SIG-M5 treated with dmso at 0.1 percent for 504 hours (cell line): ENCODE results near the gene VPS35L.
"Not testable (repeated sequence)": the region's sequence is repeated elsewhere in the genome, so short reads cannot be mapped to it uniquely, and the experiment has no call there.

ENCODE experiments used
- DNase-seq: peaks from one replicate; lab custom pipeline; 2025; ENCODE audit not compliant: unreplicated experiment; lab: John Stamatoyannopoulos, UW

Gene VPS35L

DNA sequence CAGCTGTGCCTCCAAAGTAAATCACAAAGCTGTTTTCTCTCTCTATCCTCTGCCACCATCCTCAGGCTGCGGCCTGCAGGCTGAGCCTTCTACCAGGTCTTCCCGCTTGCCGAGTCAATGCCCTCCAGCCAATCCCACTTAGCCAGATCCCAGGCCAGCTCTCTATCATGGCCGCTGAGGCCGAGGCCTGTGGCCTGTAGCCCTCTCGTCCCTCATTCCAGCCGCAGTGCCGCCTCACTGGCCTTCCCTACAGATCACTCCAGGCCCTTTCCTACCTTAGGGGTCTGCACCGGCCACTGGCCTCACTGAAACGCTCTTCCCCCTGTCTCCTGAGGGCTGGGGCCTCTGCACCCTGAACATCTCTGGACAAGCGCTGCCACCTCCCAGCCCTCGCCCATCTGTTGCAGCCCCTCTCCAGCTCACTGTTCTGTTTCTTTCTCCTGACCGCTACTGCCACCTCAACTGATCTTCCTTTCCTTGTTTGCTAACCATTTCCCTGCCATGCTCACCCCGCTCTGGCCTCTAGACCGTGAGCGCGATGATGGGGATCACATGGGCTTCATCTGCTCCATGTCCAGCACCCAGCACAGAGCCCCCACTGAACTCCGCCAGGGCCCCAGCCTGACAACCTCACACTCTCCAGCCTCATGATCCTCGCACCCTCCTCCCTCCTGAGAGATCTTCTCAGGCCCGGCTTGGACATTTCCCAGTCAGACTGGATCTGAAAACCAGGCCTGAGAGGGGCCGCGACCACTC lies 154.1 kb downstream of the VPS35L start:
- no peak for DNase-seq

DNA sequence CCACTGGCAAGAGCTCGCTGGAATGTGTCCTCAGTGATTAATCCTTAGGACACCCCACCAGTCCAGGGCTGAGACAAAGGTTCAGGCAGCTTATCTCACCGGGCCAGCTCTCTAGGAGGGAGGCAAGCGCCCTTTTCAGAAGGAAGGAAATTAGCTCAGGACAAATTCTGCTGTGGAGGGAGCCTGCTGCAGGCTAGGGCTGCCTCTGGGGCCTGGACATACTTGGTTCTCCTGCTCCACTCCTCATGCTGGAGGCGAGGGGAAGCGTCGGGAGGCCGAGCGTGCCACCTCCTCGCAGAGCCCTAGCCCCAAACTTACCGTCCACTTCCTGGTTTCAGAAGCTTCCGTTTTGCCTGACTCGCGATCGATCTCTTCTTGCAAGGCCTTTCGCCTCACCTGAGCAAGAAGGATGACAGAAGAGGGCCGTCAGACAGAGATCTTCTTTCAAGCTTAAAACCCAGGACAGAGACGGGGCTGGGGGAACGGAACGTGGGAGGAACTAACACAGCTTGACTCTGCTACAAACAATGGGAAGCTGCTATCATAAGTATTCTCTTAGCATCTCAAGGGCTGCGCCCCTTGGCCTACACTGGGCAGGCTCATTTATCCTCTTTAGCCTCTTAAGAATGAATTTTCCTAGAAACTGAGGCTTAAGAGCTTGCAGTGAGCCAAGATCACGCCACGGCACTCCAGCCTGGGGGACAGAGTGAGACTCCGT lies 154.8 kb downstream of the VPS35L start:
- DNase-seq: no peak

DNA sequence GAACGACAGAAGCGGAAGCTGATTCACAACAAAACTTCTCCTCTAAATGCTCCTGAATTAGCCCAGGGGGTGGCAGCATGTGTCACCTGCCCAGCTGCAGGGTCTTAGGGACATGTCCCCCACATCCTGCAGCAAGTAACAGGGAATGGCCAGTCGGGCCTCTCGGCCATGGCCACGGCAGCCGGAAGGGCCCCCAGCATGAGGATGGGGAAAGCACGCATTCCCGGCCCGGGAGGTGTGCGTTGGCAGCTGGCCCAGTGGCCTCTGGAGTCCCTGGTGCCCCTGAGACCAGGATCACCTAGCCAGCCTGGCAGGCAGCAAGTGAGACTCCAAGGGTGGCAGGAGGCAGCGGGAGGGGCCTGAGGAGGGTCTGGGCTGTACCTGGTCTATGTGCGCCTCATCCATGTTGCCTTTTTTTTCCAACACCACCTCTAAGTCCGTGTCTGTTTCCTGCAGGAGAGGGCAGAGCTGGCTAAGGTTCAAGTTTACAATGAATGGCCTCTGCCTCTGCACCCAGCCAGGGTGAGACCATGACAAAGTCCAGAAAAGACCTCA lies 155.6 kb downstream of the VPS35L start:
- no peak for DNase-seq

DNA sequence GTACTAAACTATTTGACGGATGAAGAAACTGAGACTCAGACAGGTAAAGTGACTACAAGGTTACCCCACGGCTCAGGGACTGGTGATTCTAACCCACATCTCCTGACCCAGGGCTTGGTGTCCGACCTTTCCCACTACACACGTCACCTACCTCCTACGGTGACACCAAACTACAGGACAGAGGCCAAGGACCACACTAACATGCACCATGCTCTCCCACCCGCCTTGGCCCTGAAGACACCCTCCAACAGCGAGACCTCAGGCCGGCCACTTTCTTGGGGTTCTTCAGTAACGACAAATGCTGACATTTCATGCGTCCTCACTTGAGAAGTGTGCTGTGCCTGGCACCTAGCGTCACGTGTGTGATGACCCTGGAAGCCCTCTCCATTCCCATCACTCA lies 156.1 kb downstream of the VPS35L start:
- DNase-seq: no peak

DNA sequence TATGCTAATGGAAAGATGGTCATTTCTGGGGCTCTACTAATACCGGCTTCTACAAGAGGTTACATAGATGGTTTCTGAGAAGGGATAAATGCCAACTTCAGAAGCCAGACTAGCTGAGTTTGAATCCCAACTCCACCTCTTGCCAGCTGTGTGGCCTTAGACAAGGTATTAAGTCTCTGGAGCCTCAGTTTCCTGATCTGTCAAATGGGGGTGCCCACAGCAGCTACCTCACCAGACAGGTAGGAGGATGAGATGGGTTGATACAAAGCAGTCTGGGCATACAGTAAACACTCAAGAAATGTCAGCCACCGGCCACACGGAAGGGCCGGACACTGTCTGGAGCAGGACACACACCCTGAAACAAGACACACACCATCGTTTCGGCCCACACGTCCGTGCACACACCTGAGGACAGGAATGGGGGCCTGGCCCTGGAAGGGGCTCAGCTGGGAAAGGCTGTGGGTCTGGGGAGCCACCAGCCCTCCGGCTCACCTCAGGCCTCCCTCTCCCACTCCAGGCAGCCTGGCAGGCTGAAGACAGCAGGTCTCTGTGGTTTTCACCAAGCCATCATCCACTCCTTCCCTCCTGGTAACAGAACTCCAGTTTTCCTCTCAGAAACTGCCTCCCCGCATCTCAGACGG lies 157.0 kb downstream of the VPS35L start:
- DNase-seq: no peak

DNA sequence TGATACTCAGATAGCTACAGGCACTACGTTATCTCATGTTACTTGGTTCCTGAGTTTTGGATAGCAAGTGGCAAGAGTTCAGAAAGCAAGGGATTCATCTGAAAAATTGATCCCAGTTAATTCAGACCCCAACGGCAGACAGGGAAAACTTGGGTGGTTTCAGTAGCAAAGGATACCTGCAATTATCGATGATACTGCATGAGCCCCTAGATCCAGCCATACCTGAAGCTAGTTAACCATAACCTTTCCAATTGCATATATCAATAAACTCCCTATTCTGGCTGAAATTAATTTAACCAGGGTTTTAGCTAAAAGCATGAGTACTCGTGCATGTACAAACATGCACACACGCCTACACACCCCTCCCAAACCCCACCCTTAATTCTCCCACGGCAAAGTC lies 158.2 kb downstream of the VPS35L start:
- no peak for DNase-seq

DNA sequence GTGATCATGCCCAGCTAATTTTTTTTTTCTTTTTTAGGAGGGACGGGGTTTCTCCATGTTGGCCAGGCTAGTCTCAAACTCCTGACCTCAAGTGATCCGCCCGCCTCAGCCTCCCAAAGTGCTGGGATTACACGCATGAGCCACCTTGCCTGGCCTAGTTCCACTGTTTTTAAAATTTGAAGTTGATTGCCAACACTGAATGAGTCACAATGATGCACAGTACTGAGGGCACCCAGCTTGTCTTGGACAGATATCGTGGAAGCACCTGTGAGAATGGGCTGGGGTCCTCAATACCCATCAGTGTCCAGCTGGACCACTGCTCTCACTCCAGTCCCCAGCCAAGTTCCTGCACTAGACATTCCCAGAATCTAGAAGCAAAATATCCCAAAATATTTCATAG lies 160.1 kb downstream of the VPS35L start:
- DNase-seq: no peak

DNA sequence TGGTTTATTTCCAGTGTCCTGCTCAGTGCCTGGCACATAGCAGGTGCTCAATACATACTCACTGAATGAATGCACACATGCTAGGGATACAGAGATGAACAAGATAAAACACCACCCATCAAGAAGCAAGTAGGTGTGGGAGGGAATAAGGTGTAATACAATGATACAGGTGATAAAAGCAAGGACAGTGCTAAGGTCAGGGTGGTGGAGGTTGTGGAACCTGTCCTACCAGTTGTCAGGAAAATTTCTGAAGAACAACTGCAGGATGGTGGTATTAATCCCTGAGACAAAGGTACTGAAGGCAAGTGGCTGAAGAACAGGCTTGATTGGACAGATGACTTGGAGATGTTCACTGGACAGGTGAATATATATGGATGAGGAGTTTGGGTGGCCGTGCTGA lies 160.7 kb downstream of the VPS35L start:
- no peak for DNase-seq

DNA sequence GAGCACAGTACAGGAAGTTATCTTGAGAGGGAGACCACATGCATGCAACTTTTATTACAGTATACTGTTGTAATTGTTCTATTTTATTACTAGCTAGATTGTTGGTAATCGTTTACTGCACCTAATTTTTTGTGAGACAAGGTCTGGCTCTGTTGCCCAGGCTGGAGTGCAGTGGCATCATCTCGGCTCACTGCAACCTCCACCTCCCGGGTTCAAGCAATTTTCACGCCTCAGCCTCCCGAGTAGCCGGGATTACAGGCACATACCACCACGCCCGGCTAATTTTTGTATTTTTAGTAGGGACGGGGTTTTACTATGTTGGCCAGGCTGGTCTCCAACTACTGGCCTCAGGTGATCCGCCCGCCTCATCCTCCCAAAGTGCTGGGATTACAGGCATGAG lies 161.2 kb downstream of the VPS35L start:
- DNase-seq: not testable (repeated sequence)

DNA sequence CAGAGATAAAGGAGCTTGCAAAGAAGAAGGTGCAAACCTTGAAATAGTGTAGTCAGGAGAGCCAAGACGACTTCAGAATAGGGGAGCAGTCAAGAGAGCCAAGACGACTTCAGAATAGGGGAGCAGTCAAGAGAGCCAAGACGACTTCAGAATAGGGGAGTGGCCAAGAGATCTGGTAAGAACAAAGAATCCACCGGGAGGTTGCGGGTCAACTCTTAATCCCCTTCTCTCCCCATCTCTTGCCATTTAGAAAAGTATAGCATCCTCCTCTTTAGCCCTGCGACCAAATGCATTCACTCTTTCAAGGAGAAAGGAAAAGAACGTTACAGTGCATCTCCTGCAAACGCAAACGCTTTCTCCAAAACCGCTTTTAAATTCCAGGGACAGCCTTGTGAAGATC lies 161.8 kb downstream of the VPS35L start:
- DNase-seq: peak; percentile 15

DNA sequence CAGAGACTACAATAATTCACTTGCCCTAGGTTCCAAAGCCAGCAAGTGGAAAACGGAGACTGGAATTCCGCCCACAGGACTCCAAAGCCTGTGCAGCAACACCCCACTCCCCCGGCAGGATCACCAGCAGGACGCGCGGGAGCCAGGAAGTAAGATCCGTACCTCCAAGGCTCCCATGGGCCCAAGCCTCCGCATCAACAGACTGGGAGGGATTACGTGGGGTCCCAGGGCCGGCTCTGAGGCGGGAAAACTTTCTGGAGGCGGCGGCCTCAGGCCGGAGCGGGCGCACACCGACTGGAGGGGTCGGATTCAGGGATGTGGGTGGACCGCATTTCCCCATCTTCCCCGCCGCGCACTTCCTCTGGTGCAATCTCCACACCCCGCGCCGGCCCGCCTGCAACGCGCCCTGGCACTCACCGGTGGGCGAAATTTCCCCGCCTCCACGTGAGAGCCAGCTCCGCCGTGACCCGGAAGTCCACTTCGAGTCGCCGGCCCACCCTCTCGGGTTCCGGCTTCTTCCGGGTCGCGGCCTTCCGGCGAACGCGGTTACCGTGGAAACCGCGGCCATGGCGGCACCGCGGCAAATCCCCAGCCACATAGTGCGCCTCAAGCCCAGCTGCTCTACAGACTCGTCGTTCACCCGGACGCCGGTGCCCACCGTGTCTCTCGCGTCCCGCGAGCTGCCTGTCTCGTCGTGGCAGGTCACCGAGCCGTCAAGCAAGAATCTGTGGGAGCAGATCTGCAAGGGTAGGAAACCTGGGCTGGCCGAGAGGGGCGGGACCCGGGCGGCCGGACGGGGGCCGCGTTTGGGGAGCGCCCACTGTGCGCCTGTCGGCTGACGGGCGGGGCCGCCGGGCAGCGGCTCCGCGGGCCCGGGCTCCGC lies 162.5 kb downstream of the VPS35L start, which contains the start of the genes IQCK and KNOP1:
Gene IQCK (plus strand): TSS at position 531 of the 883 bp plus-strand sequence. CDS start 36 bp downstream, at position 567.
Gene KNOP1 (minus strand): TSS at position 487 of the 883 bp plus-strand sequence. CDS start 3,192 bp downstream, outside the sequence.
- DNase-seq: peak; percentile 76

DNA sequence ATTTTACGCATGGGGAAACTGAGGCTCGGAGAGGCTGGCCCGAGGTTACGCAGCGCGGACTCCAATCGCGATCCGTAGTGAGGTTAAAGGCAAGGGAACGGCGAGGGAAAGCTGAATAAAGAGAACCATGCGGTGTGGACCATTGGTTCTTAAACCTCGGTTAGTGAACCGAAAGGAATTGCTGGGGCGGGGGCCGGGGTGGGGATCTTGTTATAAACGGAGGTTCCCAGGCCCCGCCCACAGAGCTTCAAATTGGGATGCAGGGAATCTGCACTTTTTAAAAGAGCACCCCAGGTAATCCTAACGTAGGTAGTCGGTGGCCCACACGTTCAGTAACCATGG lies 163.1 kb downstream of the VPS35L start:
- DNase-seq: no peak

DNA sequence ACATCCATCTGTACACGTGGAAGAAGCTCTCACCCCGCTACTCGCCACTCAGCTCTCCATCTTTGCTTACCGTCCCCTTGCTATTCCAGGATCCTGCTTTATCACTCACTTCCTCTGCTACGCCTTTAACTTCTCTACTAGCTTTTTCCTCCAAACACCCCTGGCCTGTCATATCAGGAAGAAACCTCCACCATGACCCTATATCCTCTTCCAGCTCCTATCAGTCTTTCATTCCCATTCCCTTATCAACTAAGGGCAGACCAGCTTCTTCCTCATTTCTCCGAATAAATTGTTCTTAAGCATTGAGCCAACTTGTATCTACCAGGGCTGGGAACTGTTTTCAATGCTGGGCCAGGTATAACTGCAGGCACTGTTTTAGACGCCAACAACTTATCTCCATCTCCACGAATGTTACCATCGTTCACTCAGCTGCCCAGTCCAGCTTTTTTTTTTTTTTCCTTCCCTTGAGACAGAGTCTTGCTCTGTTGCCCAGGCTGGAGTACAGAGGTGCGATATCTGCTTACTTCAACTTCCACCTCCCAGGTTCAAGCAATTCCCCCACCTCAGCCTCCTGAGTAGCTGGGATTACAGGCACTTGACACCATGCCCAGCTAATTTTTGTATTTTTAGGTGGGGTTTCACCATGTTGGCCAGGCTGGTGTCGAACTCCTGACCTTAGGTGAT lies 166.9 kb downstream of the VPS35L start:
- no peak for DNase-seq

DNA sequence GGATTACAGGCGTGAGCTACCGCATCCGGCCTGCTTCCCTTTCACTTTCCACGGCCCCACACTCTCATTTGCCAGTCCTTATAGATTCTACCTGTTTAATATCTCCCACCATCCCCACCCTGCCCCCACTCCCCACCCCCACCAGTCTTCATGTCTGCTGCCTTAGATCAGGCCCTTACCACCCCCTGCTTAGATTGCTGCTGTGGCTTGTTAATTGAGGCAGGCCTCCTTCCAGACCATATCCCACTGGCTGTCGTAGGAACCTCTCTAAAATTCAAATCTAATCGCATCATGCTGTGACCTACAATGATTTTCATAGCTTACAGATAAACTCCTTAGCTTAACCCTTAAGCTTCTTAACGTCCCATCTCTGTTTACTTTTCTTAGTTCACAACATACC lies 167.5 kb downstream of the VPS35L start:
- no peak for DNase-seq

DNA sequence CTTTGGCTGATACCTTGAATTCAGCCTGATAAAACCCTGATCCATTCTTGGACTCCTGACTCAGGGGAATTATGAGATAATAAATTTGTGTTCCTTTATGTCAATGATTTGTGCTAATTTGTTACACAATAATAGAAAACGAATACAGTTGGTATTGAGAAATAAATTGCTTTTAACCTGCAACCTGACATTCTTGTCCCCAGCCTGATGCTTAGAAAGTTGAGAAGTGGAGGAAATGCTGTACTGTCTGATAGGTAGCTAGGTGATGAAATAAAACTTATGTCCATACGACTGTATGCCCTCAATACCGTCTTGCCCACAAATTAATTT lies 173.1 kb downstream of the VPS35L start:
- DNase-seq: no peak

DNA sequence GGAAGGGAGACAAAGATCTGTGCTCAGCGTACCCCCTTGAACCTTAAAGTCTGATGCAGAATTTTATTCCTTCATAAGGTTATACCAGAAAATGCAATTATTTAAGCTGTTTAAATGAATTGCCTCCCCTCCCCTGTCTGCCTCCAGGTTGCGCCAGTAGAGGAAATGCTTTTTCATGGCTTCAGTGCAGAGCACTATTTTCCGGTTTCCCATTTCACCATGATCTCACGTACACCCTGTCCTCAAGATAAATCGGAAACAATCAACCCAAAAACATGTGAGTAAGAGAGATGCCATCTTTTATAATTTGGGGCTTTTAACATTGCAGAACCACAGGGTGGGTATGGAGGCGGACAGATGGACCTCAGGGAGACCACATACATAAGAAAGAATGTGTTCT lies 178.0 kb downstream of the VPS35L start:
- DNase-seq: no peak

DNA sequence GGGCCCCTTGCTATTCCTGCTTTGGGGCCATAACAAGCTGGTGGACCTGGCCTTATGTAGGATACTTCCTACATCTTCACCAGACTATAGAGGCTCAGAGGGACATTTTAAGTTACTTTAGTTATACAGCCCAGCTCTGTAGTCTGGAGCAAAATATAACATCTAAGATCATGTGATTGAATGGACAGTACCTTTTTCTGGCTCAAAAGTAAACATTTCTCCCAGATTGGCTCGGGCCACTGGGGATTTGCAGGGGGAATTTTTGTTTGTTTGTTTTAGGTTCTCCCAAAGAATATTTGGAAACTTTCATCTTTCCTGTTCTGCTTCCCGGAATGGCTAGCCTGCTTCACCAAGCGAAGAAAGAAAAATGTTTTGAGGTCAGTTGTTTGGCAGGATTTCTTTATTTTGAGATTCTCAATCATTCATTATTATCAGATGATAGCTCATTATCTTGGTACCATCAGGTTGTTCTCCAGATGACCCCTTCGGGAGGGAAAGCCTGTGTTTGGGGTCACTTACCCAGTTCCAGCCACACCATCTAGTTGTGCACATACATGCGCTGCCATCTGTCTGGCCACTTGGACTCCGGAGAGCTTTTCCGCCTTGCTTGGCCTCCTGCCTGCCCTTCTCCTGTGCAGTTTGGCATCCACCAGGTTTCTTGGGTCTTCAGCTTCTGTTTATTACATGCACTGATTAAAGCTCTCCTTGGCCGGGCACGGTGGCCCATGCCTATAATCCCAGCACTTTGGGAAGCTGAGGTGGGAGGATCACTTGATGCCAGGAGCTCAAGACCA lies 179.8 kb downstream of the VPS35L start:
- no peak for DNase-seq

DNA sequence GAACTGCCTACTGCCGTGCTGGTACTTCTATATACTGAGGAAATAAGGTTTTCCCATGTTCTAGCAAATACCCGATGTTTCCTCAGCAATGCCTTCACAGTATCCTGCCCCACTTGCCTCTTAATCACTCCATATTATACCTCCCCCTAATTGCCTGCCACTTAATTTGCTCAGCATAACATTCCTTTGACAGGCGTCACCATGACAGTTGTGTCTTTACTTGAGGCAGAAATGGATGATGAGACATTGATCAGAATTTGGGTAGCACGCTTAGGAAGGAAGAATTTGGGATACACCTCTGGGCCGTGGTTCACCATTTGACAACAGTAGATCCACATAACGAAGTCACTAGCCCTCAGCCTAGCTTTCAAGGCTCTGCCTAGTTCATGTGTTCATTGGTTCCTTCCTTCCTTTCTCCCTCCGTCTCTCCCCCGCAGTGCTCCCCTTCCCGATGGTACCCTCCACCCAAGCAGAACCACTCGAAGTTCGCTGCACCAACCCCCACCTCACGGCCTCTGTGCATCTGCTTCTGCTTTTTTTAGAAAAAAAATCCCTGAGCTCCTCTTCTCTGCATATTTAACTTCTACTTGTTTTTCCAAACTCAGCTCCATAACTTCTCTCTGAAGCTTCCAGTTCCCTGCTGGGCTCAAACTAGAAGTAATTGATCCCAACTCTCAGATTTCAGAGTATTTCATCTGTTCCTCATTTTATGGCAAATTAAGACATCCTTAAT lies 182.0 kb downstream of the VPS35L start:
- no peak for DNase-seq

DNA sequence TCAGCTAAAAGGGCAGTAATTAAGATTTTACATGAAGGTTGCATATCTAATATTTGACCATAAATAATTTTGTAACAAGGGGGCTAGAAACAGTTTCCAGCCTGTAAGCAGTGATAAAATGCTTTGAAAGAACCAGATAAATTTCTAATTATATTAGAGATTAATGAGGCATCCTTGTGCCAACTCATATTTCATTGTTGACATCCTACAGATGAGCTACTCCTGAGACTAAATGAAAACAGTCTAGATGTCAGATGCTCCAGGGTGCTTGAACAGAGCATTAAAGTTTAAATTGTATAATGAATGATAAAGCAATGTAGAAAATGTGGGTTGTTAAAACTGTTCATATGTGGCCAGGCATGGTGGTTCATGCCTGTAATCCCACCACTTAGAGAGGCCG lies 185.9 kb downstream of the VPS35L start:
- DNase-seq: no peak
